Endothelial cell of umbilical vein (primary cell): ENCODE data around the gene HCST. TPM values are rescaled to one million over a fixed set of nuclear protein-coding genes. Genes with fewer than 3 reads are reported as not detected.

ENCODE experiments used
- BruUV-seq: library from RNA; stranded (reverse); fragments of 400-500 nt; replicated peaks from 2 replicates; lab custom pipeline; 2021; lab: Mats Ljungman, UMichigan
- CTCF ChIA-PET: fragments of 300-600, 350-600 bp; sonication (Branson Sonifier 250); formaldehyde crosslinking; loops from one replicate; lab custom pipeline; 2021; ENCODE audit warnings: antibody characterized with exemption, inconsistent platforms; lab: Charles Lee
- POLR2A ChIA-PET: fragments of 300-600, 350-600 bp; sonication (Branson Sonifier 250); formaldehyde crosslinking; loops from one replicate; lab custom pipeline; 2021; ENCODE audit warnings: antibody characterized with exemption, inconsistent platforms; lab: Charles Lee
- DNase-seq: peaks from one replicate; pipeline ENCODE4 v3.0.0-alpha.2; 2011; ENCODE audit warnings: low read depth, low spot score
- FAIRE-seq: peaks from 2 replicates; lab custom pipeline; 2011; peaks lifted over from hg19 to GRCh38; lab: Jason Lieb, UNC
- H2AFZ ChIP-seq: 2 replicates; pipeline ENCODE4 v1.6.0; 2012; ENCODE audit warnings: low read depth, low read length, control low read depth, inconsistent platforms
- H3K27ac ChIP-seq: 2 replicates; pipeline ENCODE4 v1.5.1; 2011; ENCODE audit warnings: low read depth, mild to moderate bottlenecking, control low read depth, low read length, moderate library complexity; ENCODE audit not compliant: insufficient read depth
- H3K27me3 ChIP-seq, 2 experiments: 2 replicates each; pipeline versions ENCODE4 v1.6.0 to v1.6.1; 2011; ENCODE audit warnings: low read length in 2 of 2, mixed read lengths in 1 of 2; ENCODE audit not compliant: control insufficient read depth in 2 of 2, insufficient read depth in 2 of 2
- H3K36me3 ChIP-seq, 2 experiments: 2 replicates in 1 of 2; 3 replicates in 1 of 2; pipeline ENCODE4 v1.5.1; 2011; ENCODE audit warnings: low read length in 2 of 2, mild to moderate bottlenecking in 1 of 2, moderate library complexity in 1 of 2; ENCODE audit not compliant: control insufficient read depth in 2 of 2, insufficient read depth in 2 of 2; ENCODE audit errors: extremely low read depth in 1 of 2
- H3K4me1 ChIP-seq: 3 replicates; pipeline ENCODE4 v1.5.1; 2011; ENCODE audit warnings: mild to moderate bottlenecking, low read length; ENCODE audit not compliant: control insufficient read depth, insufficient read depth; ENCODE audit errors: extremely low read depth
- H3K4me2 ChIP-seq: 2 replicates; pipeline ENCODE4 v1.6.1; 2011; ENCODE audit warnings: low read length, control low read depth, mixed read lengths; ENCODE audit not compliant: insufficient read depth
- H3K4me3 ChIP-seq, 3 experiments: fragments of 200-600 bp in 1 of 3; sonication (generic), shearing (Covaris generic) in 1 of 3; replicated peaks in 1 of 3; 2 replicates each; pipeline ENCODE4 v1.5.1; 2011 to 2016; ENCODE audit warnings: control low read depth in 3 of 3, low read length in 3 of 3, mild to moderate bottlenecking in 2 of 3, inconsistent platforms in 1 of 3, low read depth in 1 of 3, moderate library complexity in 1 of 3; ENCODE audit not compliant: insufficient read depth in 1 of 3
- H3K79me2 ChIP-seq: 2 replicates; pipeline ENCODE4 v1.6.0; 2012; ENCODE audit warnings: low read length, inconsistent platforms; ENCODE audit not compliant: control insufficient read depth, insufficient read depth
- H3K9ac ChIP-seq: replicated peaks from 2 replicates; pipeline ENCODE3; 2011; ENCODE audit warnings: low read length, control low read depth; ENCODE audit not compliant: insufficient read depth; ENCODE audit errors: extremely low read depth
- H3K9me1 ChIP-seq: replicated peaks from 3 replicates; pipeline ENCODE4 v1.6.0; 2011; ENCODE audit warnings: mild to moderate bottlenecking, low read length; ENCODE audit not compliant: control insufficient read depth, insufficient read depth; ENCODE audit errors: extremely low read depth
- H3K9me3 ChIP-seq: replicated peaks from 2 replicates; pipeline ENCODE4 v1.5.1; 2012; ENCODE audit warnings: low read length, inconsistent platforms; ENCODE audit not compliant: control insufficient read depth, insufficient read depth
- H4K20me1 ChIP-seq: replicated peaks from 2 replicates; pipeline ENCODE3; 2011; ENCODE audit warnings: mild to moderate bottlenecking, low read length; ENCODE audit not compliant: control insufficient read depth, insufficient read depth; ENCODE audit errors: extremely low read depth
- EZH2 ChIP-seq: IDR thresholded peaks from 2 replicates; pipeline ENCODE4 v1.6.1; 2012; ENCODE audit warnings: borderline replicate concordance, low read depth, mild to moderate bottlenecking, moderate library complexity, low read length, inconsistent platforms; ENCODE audit not compliant: severe bottlenecking
- FOS ChIP-seq: IDR thresholded peaks from 2 replicates; pipeline ENCODE4 v1.6.1; 2011; ENCODE audit warnings: mild to moderate bottlenecking, low read length, moderate library complexity, borderline replicate concordance; ENCODE audit not compliant: insufficient read depth
- GATA2 ChIP-seq: IDR thresholded peaks from 2 replicates; pipeline ENCODE4 v1.7.0; 2011; ENCODE audit warnings: low read depth, mild to moderate bottlenecking, moderate library complexity, mixed read lengths, low read length; ENCODE audit not compliant: insufficient read length, insufficient read depth
- JUN ChIP-seq: IDR thresholded peaks from 2 replicates; pipeline ENCODE4 v1.6.1; 2011; ENCODE audit warnings: borderline replicate concordance, low read depth; ENCODE audit not compliant: insufficient read length, insufficient read depth
- MYC ChIP-seq: IDR thresholded peaks from one replicate; pipeline ENCODE4 v1.6.1; 2011; ENCODE audit warnings: mild to moderate bottlenecking, low read depth, low read length
- POLR2A ChIP-seq: IDR thresholded peaks from 2 replicates; pipeline ENCODE4 v1.6.1; 2012; ENCODE audit warnings: low read depth, mild to moderate bottlenecking, control low read depth, low read length
- POLR2AphosphoS5 ChIP-seq: IDR thresholded peaks from 2 replicates; pipeline ENCODE4 v1.6.1; 2012; ENCODE audit warnings: low read depth, mild to moderate bottlenecking, control low read depth, low read length, moderate library complexity; ENCODE audit not compliant: insufficient read depth
- dilution Hi-C: fragments of 300-500 bp; cut with MboI; formaldehyde crosslinking; loops from one replicate; pipeline ENCODE4 v1.15.0; 2019; ENCODE audit warnings: low sequenced_read_pairs; ENCODE audit not compliant: extremely low pct_ligation_motif_present
- intact Hi-C: fragments of 100-400 bp; cut with micrococcal nuclease; formaldehyde crosslinking; loops from one replicate; pipeline ENCODE4 v1.10.0; 2022
- polyA plus RNA-seq, 4 experiments: library from polyadenylated mRNA; depleted of rRNA in 3 of 4; stranded (reverse) in 3 of 4; unstranded in 1 of 4; fragments of >200 nt; gene quantifications; 2 replicates each; pipeline versions ENCODE4 v1.2.1 to v1.2.3, GENCODE V29; 2011 to 2012; ENCODE audit warnings: missing spikeins in 1 of 4
- total RNA-seq: library from RNA; stranded (reverse); gene quantifications from 2 replicates; pipeline ENCODE4 v1.2.3, GENCODE V29; 2021
- TF ChIP-seq, protein P1 (sequence below): IDR thresholded peaks from 2 replicates; pipeline ENCODE4 v1.6.1; 2011; ENCODE audit not compliant: insufficient read depth, insufficient read length
- TF ChIP-seq, protein P2 (sequence below), 2 donors: IDR thresholded peaks; 1 replicate in 1 of 2; 2 replicates in 1 of 2; pipeline ENCODE4 v1.5.1; 2011; ENCODE audit warnings: low read length in 2 of 2, mild to moderate bottlenecking in 2 of 2, moderate library complexity in 2 of 2, control low read depth in 1 of 2, inconsistent platforms in 1 of 2, low read depth in 1 of 2; ENCODE audit not compliant: insufficient read depth in 1 of 2; ENCODE audit errors: extremely low read depth in 1 of 2

The HCST gene
- total and polyA plus RNA-seq, 2 donors (not counting 3 experiments of a cell fraction or from before 2014, with no cell fraction given) = not detected

DNA sequence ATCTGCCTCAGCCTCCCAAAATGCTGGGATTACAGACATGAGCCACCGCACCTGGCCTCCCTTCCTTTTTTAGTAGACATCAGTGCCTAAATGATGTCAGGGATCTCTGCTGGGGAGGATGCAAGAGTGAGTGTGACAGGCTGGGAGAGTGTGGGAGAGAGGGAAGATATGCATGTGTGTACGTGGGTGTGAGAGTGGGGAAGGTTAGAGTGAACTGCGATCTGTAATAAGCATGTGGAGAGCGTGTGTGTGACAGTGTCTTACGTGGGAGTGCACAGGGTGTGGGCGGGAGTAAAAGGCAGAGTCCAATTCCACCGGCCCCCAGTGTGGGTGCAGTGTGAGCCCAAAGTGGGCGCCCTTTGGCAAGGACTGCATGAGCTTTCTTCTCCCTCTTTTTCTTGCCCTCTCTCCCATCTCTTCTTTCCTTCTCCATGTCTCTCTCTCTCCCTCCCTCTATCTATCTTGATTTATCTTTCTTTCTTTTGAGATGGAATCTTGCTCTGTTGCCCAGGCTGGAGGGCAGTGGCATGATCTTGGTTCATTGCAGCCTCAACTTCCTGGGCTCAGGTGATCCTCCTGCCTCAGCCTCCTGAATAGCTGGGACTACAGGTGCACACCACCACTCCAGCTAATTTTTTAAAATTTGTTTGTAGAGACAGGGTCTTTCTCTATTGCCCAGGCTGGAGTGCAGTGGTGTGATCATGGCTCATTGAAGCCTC lies 49.1 kb upstream of the HCST start:
- no peak for FAIRE-seq
- TF ChIP-seq POLR2A (no peak), POLR2AphosphoS5 (no peak), EZH2 (no peak), MYC (no peak), FOS (no peak), GATA2 (no peak), JUN (no peak)
- TF ChIP-seq, protein P1, sequence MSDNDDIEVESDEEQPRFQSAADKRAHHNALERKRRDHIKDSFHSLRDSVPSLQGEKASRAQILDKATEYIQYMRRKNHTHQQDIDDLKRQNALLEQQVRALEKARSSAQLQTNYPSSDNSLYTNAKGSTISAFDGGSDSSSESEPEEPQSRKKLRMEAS = no peak
- TF ChIP-seq, protein P2, sequence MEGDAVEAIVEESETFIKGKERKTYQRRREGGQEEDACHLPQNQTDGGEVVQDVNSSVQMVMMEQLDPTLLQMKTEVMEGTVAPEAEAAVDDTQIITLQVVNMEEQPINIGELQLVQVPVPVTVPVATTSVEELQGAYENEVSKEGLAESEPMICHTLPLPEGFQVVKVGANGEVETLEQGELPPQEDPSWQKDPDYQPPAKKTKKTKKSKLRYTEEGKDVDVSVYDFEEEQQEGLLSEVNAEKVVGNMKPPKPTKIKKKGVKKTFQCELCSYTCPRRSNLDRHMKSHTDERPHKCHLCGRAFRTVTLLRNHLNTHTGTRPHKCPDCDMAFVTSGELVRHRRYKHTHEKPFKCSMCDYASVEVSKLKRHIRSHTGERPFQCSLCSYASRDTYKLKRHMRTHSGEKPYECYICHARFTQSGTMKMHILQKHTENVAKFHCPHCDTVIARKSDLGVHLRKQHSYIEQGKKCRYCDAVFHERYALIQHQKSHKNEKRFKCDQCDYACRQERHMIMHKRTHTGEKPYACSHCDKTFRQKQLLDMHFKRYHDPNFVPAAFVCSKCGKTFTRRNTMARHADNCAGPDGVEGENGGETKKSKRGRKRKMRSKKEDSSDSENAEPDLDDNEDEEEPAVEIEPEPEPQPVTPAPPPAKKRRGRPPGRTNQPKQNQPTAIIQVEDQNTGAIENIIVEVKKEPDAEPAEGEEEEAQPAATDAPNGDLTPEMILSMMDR (IDR thresholded peaks at IDR 0.05; ENCODE audit: extremely low read depth in 1 of 2, insufficient read depth in 1 of 2, low read depth in 1 of 2, low read length in 2 of 2) = no peak
- ChIA-PET POLR2A (no interaction called here), CTCF (no interaction called here)
- H3K36me3 ChIP-seq = no peaks in the 10 kb centered on the region
- H3K4me1 ChIP-seq = no peaks in the 10 kb centered on the region
- intact Hi-C loops = no loop called here
- no TSS peak for BruUV-seq
- peaks cover 10 to 28% of the 10 kb centered on the region in 2 experiments for H3K27me3 ChIP-seq
- no peaks in the 10 kb centered on the region for H3K9me3 ChIP-seq
- no peak overlapping the region for H3K4me2 ChIP-seq
- no peak overlapping the region for H2AFZ ChIP-seq
- H4K20me1 ChIP-seq = no peaks in the 10 kb centered on the region
- no peak overlapping the region for H3K27ac ChIP-seq
- no peaks in the 10 kb centered on the region for H3K79me2 ChIP-seq
- dilution Hi-C loops = no loop called here
- no peak for DNase-seq
- H3K4me3 ChIP-seq = no peak overlapping the region
- no peak overlapping the region for H3K9ac ChIP-seq
- no peaks in the 10 kb centered on the region for H3K9me1 ChIP-seq
